Psoas muscle (tissue), 8 donors: ENCODE data around the gene SPRED3. TPM values are rescaled to one million over a fixed set of nuclear protein-coding genes. Genes with fewer than 3 reads are reported as not detected.

Experiments used
- ATAC-seq, 4 donors: fragments of 200-7000 bp; cut with Tn5 transposase; one replicate each; pipeline ENCODE4 v1.9.1; 2020; ENCODE audit warnings: moderate library complexity in 3 of 4, mild to moderate bottlenecking in 2 of 4
- DNase-seq, 2 donors: peaks; one replicate each; pipeline ENCODE4 v3.0.0-alpha.2; 2020
- H3K27ac ChIP-seq: fragments of 200-600 bp; one replicate; pipeline ENCODE4 v1.8.0; 2022
- H3K27me3 ChIP-seq, 3 donors: fragments of 200-600 bp in 1 of 3; one replicate each; pipeline versions ENCODE4 v1.6.1 to v1.8.0; 2013 to 2022; ENCODE audit warnings: low read length in 2 of 3, mild to moderate bottlenecking in 2 of 3, moderate library complexity in 1 of 3; ENCODE audit not compliant: insufficient read depth in 3 of 3
- H3K36me3 ChIP-seq, 2 donors: fragments of 200-600 bp in 1 of 2; one replicate each; pipeline versions ENCODE4 v1.6.1 to v1.8.0; 2013 to 2022; ENCODE audit warnings: low read depth in 1 of 2, mild to moderate bottlenecking in 1 of 2, moderate library complexity in 1 of 2; ENCODE audit not compliant: insufficient read depth in 1 of 2
- H3K4me1 ChIP-seq: fragments of 200-600 bp; one replicate; pipeline ENCODE4 v1.8.0; 2022
- H3K4me3 ChIP-seq: fragments of 200-600 bp; one replicate; pipeline ENCODE4 v1.8.0; 2022; ENCODE audit warnings: mild to moderate bottlenecking
- H3K9me3 ChIP-seq: fragments of 200-600 bp; one replicate; pipeline ENCODE4 v1.8.0; 2022
- WGBS, 3 donors: extraction: QIAGEN DNeasy Blood & Tissue Kit; methylation state at CpG; one replicate each; pipeline versions ENCODE4 v1.1.6 to v1.1.7; 2013; 5-methylcytosine and 5-hydroxymethylcytosine counted together
- intact Hi-C, 2 donors: fragments of 100-400 bp; cut with DNase I; formaldehyde crosslinking; loops; one replicate each; pipeline versions ENCODE4 v1.11.0 to v1.14.2; 2022
- polyA plus RNA-seq, 3 donors: library from polyadenylated mRNA; stranded (reverse); fragments of 200-250 nt; gene quantifications; one replicate each; pipeline ENCODE4 v1.2.3, GENCODE V29; 2013
- total RNA-seq, 4 donors: library from RNA; stranded (reverse); fragmentation: NEBNext Ultra II Directional in 2 of 4; extraction: Animal tissue kit (Norgen Biotek cat#: 25700) in 2 of 4; gene quantifications; one replicate each; pipeline versions ENCODE4 v1.2.1 to v1.2.4, GENCODE V29; 2021 to 2023
- TF ChIP-seq, protein P1 (sequence below): fragments of 200-600 bp; IDR thresholded peaks from one replicate; pipeline ENCODE4 v1.8.0; 2022; ENCODE audit warnings: antibody characterized with exemption
- donor health status: healthy with polysubstance abuse.
- donor health status: DM: no; HTN: no; CAD: no; lungs with moderate emphysema.
- donor health status: Bipolar disorder and iron deficiency.
- donor health status: healthy.
- donor health status: DM: yes; HTN: yes; CAD: no.
- donor health status: DM: no; HTN: no; CAD: no.
- donor health status: DM: no; HTN: no; CAD: no.
- donor health status: DM: yes; HTN: yes; CAD: no.

Gene SPRED3
- total and polyA plus RNA-seq, 7 donors = 0.01 to 2.1 (median 1.0) TPM

DNA sequence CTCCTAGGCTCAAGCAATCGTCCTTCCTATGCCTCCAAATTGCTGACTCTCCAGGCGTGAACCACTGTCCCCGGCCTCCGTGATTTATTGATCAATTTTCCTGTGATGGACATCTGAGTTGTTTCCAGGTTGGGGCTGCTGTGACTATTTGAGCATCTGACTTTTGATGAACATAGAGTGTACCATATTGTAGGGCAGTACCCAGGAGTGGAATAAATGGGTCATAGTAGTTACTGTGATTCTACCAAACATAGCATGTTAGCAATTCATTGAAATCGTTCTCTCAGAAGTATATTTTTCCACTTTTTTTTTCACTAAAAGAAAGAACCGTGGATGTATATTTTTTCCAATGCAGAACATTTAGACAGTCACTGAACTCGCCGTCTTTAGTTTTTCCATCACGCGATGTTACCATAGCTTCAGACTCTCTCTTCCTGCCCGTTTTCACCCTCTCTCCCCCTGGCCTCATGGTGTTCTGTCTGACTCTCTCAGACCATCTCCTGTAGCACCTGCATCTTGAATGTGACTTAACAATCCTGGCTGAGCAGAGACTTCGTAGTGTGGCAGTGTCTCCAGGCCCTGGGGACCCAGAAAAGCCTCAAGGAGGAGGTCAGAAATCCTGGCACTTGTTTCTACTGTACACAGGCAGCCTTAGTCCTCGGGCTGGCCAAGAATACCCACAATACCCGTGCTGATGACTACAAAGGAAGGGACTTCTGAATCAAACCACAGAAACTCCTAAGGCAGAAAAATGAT lies 40.7 kb downstream of the SPRED3 start:
- Histone ChIP-seq H3K36me3 (no peaks in the 10 kb centered on the region), H3K27me3 (no peaks in the 10 kb centered on the region)
- WGBS, 3 donors = 68 to 69% (median 69%) methylated on average over 14 of the region's 14 CpGs

DNA sequence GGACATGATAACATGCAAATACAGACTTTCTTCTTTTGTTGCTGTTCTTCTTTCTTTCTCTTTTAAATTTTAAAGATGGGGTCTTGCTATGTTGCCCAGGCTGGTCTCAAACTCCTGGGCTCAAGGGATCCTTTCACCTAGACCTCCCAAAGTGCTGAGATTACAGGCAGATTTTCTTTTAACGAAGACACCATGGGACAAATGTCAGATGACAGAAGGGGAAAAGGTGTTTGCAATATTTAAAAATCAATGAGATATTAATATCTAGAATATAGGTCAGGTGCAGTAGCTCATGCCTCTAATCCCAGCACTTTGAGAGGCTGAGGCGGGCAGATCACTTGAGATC lies 41.3 kb downstream of the SPRED3 start:
- 86 to 94% (median 87%) methylated on average over 2 of the region's 2 CpGs for WGBS, 3 donors
- ATAC-seq = no peak
- H3K27me3 ChIP-seq = no peaks in the 10 kb centered on the region

More for the DNA sequence above, 40.7 kb downstream of the SPRED3 start:
- intact Hi-C loops = no loop called here
- no peak for DNase-seq
- ATAC-seq = no peak
- Histone ChIP-seq H3K4me1 (peaks cover 18% of the 10 kb centered on the region), H3K9me3 (no peaks in the 10 kb centered on the region), H3K4me3 (no peak overlapping the region), H3K27ac (no peak overlapping the region)
- TF ChIP-seq, protein P1, sequence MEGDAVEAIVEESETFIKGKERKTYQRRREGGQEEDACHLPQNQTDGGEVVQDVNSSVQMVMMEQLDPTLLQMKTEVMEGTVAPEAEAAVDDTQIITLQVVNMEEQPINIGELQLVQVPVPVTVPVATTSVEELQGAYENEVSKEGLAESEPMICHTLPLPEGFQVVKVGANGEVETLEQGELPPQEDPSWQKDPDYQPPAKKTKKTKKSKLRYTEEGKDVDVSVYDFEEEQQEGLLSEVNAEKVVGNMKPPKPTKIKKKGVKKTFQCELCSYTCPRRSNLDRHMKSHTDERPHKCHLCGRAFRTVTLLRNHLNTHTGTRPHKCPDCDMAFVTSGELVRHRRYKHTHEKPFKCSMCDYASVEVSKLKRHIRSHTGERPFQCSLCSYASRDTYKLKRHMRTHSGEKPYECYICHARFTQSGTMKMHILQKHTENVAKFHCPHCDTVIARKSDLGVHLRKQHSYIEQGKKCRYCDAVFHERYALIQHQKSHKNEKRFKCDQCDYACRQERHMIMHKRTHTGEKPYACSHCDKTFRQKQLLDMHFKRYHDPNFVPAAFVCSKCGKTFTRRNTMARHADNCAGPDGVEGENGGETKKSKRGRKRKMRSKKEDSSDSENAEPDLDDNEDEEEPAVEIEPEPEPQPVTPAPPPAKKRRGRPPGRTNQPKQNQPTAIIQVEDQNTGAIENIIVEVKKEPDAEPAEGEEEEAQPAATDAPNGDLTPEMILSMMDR = no peak

DNA sequence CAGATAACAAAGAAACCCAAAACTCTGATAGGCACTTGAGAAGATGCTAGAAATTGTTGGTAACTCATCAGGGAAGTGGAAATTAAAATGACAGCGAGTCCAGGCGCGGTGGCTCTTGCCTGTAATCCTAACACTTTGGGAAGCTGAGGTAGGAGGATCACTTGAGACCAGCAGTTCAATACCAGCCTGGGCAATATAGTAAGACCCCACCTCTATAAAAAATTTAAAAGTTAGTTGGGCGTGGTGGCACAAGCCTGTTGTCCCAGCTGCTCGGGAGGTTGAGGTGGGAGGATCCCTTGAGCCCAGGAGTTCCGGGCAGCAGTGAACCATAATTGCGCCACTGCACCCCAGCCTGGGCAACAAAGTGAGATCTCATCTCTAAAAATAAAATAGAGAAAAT lies 42.4 kb downstream of the SPRED3 start:
- no peak for DNase-seq
- intact Hi-C loops = no loop called here
- H3K9me3 ChIP-seq = no peaks in the 10 kb centered on the region
- no peak overlapping the region for H3K4me3 ChIP-seq
- H3K27me3 ChIP-seq = no peaks in the 10 kb centered on the region
- TF ChIP-seq, protein P1 = no peak
- H3K27ac ChIP-seq = peak overlapping the region; percentile 98
- H3K36me3 ChIP-seq = peaks cover 0 to 5% of the 10 kb centered on the region in 2 donors
- H3K4me1 ChIP-seq = peaks cover 27% of the 10 kb centered on the region
- WGBS, 3 donors = 87 to 89% (median 88%) methylated on average over 7 of the region's 7 CpGs
- no peak for ATAC-seq

More for the DNA sequence above, 41.3 kb downstream of the SPRED3 start:
- TF ChIP-seq, protein P1 = no peak
- intact Hi-C loops = no loop called here
- Histone ChIP-seq H3K9me3 (no peaks in the 10 kb centered on the region), H3K27ac (no peak overlapping the region), H3K4me1 (peaks cover 18% of the 10 kb centered on the region), H3K4me3 (no peak overlapping the region), H3K36me3 (no peaks in the 10 kb centered on the region)
- DNase-seq = no peak

DNA sequence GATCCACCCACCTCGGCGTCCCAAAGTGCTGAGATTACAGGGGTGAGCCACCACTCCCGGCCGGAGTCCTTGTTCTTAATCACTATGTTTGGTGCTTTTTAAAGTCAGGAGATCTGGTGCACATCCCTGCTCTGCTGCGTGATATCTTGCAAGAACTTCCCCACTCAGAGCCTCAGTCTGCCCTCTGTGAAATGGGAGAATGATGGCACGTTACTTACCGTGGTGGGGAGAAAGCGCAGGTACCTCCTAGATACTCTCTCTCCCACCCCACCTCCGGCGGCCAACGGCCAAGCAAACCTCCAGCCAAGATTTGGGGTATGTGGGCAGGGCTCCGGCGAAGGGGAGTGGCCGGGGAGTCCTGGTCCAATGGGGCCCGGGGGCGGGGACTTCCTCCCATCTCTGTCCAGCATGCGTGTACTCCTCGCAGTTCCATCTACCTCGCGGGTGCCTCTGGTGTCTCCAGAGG lies 44.8 kb downstream of the SPRED3 start, which contains the start of gene RYR1:
RYR1 (plus strand) TSS at position 424 of the 466 bp plus-strand sequence. CDS start 139 bp downstream, outside the sequence.
- DNase-seq (peak; percentile 86 to 96), ATAC-seq (peak; percentile 76 to 81 (median 78))
- H3K4me3 ChIP-seq = peak within 1 kb of the TSS; percentile 90
- TF ChIP-seq, protein P1 = no peak
- intact Hi-C loops = no loop called here
- H3K9me3 ChIP-seq = no peaks in the 10 kb centered on the region
- peak within 1 kb of the TSS; percentile 98 for H3K27ac ChIP-seq
- 6 to 10% (median 10%) methylated on average over 17 to 20 of the region's 20 CpGs for WGBS, 3 donors
- peaks cover 0 to 19% of the 10 kb centered on the region in 2 donors for H3K36me3 ChIP-seq
- peaks cover 39% of the 10 kb centered on the region for H3K4me1 ChIP-seq
- H3K27me3 ChIP-seq = no peaks in the 10 kb centered on the region
